ENCODE data around the gene PEX7.

The PEX7 gene

DNA sequence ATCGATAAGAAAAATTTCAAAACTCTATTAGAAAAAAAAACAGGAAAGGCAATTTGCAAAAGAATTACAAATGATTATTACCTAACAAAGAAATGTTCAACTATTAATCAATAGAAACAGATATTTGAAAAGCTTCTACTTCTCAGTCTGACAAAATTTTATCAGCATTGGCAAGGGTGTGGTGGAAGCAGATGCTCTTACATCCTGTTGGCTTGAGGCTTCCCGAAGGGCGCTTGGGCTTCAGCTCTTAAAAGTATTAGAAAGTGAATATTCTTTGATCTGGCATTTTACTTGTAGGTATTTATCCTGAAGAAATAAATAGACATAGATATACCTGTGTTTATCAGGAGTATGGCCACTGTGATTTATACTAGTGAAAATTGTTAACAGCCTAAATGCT, 138.4 kb downstream of the PEX7 start:
- H3K27ac ChIP-seq: no peak overlapping the region
- TF ChIP-seq, protein P1, sequence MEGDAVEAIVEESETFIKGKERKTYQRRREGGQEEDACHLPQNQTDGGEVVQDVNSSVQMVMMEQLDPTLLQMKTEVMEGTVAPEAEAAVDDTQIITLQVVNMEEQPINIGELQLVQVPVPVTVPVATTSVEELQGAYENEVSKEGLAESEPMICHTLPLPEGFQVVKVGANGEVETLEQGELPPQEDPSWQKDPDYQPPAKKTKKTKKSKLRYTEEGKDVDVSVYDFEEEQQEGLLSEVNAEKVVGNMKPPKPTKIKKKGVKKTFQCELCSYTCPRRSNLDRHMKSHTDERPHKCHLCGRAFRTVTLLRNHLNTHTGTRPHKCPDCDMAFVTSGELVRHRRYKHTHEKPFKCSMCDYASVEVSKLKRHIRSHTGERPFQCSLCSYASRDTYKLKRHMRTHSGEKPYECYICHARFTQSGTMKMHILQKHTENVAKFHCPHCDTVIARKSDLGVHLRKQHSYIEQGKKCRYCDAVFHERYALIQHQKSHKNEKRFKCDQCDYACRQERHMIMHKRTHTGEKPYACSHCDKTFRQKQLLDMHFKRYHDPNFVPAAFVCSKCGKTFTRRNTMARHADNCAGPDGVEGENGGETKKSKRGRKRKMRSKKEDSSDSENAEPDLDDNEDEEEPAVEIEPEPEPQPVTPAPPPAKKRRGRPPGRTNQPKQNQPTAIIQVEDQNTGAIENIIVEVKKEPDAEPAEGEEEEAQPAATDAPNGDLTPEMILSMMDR (conservative IDR thresholded peaks at IDR 0.05): no peak
- TF ChIP-seq ZFX (IDR thresholded peaks at IDR 0.05): no peak

DNA sequence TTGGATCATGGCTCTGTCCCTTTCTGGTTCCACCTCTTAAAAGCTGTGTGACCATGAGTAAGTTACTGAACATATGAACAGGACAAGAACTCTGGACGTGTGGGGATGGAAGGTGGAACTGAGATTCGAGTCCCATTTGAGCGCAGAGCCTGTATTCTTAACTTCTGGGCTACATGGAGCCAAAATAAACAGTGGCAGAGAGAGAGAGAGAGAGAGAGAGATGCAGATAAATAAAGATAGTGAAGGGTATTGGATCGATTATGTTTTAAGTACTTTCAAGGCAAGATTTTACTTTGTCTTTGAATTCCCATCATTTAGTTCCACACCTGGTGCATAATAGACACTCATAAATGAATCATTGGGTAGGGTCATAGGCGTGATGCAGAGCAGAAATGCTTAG, 139.5 kb downstream of the PEX7 start:
- H3K27ac ChIP-seq: no peak overlapping the region
- TF ChIP-seq, protein P1 (conservative IDR thresholded peaks at IDR 0.05): no peak
- no peak for TF ChIP-seq ZFX (IDR thresholded peaks at IDR 0.05)

DNA sequence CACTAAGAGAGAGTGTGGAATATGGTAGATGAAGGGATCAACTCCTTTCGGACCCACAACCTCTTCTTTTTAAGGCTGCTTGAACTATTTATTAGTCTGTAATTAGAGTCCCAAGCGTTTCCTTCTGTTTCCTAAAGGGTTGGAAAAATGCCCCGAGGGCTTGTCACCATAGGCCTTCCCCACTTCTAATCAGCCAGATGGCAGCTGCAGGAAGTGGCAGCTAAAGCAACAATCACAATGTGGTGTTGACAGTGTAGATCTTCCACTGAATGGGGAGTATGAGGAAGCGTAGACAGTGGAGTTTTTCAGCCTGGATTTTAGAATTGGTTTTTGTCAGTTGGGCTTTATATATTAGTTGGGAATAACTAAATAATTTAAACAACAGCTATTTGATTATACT, 140.3 kb downstream of the PEX7 start:
- H3K27ac ChIP-seq: no peak overlapping the region
- TF ChIP-seq, protein P1 (conservative IDR thresholded peaks at IDR 0.05): no peak
- no peak for TF ChIP-seq ZFX (IDR thresholded peaks at IDR 0.05)

DNA sequence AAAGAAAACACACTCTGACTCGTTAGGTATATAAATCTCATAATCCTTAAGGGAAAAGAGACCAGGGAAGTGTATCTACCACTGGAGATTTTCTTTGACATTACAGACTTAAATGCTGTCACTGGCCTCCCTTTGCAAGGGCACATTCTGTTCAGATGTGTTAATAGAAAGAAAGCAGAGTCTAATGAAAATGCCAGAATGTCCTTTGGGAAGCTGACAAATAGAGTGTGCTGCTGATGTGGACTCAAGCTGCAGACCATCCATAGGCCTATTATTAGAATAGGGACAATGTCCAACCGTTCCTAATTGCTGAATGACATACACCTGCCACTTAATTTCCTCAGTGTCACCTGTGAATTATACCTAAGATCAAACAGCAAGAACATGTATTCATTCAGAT, 140.9 kb downstream of the PEX7 start:
- no peak overlapping the region for H3K27ac ChIP-seq

More for the DNA sequence above, 140.9 kb downstream of the PEX7 start:
- TF ChIP-seq, protein P1 (conservative IDR thresholded peaks at IDR 0.05): no peak
- no peak for TF ChIP-seq ZFX (IDR thresholded peaks at IDR 0.05)

Data from C4-2B (cell line).